NCI-H2029 (cell line): ENCODE measurements around the gene DMD.
"Not testable (repeated sequence)": the region's sequence is repeated elsewhere in the genome, so short reads cannot be mapped to it uniquely, and the experiment has no call there.

ENCODE experiments used
- DNase-seq: peaks from one replicate; lab custom pipeline; 2025; lab: John Stamatoyannopoulos, UW

Gene DMD

GRCh38 chrX:32268207-32268606 lies 943.1 kb downstream of the DMD start:
- DNase-seq, result no peak

GRCh38 chrX:32267796-32268195 lies 943.6 kb downstream of the DMD start:
- no peak for DNase-seq

GRCh38 chrX:32246675-32247074 lies 964.7 kb downstream of the DMD start:
- DNase-seq, result not testable (repeated sequence)

GRCh38 chrX:32195611-32196010 lies 1015.7 kb downstream of the DMD start:
- no peak for DNase-seq

GRCh38 chrX:32191316-32191715 lies 1020.0 kb downstream of the DMD start:
- no peak for DNase-seq

- no peak for DNase-seq
These were observed 1026.2 kb downstream of the DMD start for GRCh38 chrX:32185160-32185559.

- DNase-seq, result no peak
These were observed 1028.3 kb downstream of the DMD start for GRCh38 chrX:32183066-32183465.

GRCh38 chrX:32176510-32176909 lies 1034.8 kb downstream of the DMD start:
- DNase-seq, result no peak

GRCh38 chrX:32170481-32170880 lies 1040.9 kb downstream of the DMD start:
- DNase-seq, result no peak

- DNase-seq, result no peak
These were observed 1056.2 kb downstream of the DMD start for GRCh38 chrX:32155044-32155638.

- no peak for DNase-seq
These were observed 1057.8 kb downstream of the DMD start for GRCh38 chrX:32153585-32153984.

- no peak for DNase-seq
These were observed 1061.2 kb downstream of the DMD start for GRCh38 chrX:32150141-32150540.

- DNase-seq, result no peak
These were observed 1069.5 kb downstream of the DMD start for GRCh38 chrX:32141841-32142240.

GRCh38 chrX:32139476-32139875 lies 1071.9 kb downstream of the DMD start:
- DNase-seq, result no peak

- no peak for DNase-seq
These were observed 1073.8 kb downstream of the DMD start for GRCh38 chrX:32137525-32137924.

- DNase-seq, result no peak
These were observed 1084.4 kb downstream of the DMD start for GRCh38 chrX:32126997-32127396.

GRCh38 chrX:32118832-32119231 lies 1092.5 kb downstream of the DMD start:
- no peak for DNase-seq

GRCh38 chrX:32116047-32116446 lies 1095.3 kb downstream of the DMD start:
- DNase-seq, result no peak

- no peak for DNase-seq
These were observed 1123.7 kb downstream of the DMD start for GRCh38 chrX:32087663-32088062.

GRCh38 chrX:32084757-32085156 lies 1126.6 kb downstream of the DMD start:
- DNase-seq, result no peak

GRCh38 chrX:32048285-32048684 lies 1163.1 kb downstream of the DMD start:
- no peak for DNase-seq

GRCh38 chrX:32045149-32045548 lies 1166.2 kb downstream of the DMD start:
- no peak for DNase-seq

GRCh38 chrX:32041181-32041580 lies 1170.2 kb downstream of the DMD start:
- no peak for DNase-seq

GRCh38 chrX:32026772-32027171 lies 1184.6 kb downstream of the DMD start:
- no peak for DNase-seq

GRCh38 chrX:32024072-32024471 lies 1187.3 kb downstream of the DMD start:
- no peak for DNase-seq
